Coronary artery (tissue), 2 donors: Measurements from ENCODE around the gene PRPF40B.

Experiments used
- DNase-seq: peaks from one replicate; pipeline ENCODE4 v3.0.0-alpha.2; 2017; ENCODE audit warnings: low spot score
- H3K27ac ChIP-seq, 2 donors: fragments of 200-600 bp; sonication (generic); one replicate each; pipeline ENCODE4 v1.5.1; 2016 to 2019
- H3K4me3 ChIP-seq: fragments of 200-600 bp; sonication (generic); 2 replicates; pipeline ENCODE4 v1.5.1; 2016; ENCODE audit warnings: mild to moderate bottlenecking, moderate library complexity
- TF ChIP-seq, protein P1 (sequence below): fragments of 200-600 bp; sonication (generic); IDR thresholded peaks from one replicate; pipeline ENCODE4 v1.5.1; 2019; ENCODE audit warnings: antibody characterized with exemption

The PRPF40B gene

DNA sequence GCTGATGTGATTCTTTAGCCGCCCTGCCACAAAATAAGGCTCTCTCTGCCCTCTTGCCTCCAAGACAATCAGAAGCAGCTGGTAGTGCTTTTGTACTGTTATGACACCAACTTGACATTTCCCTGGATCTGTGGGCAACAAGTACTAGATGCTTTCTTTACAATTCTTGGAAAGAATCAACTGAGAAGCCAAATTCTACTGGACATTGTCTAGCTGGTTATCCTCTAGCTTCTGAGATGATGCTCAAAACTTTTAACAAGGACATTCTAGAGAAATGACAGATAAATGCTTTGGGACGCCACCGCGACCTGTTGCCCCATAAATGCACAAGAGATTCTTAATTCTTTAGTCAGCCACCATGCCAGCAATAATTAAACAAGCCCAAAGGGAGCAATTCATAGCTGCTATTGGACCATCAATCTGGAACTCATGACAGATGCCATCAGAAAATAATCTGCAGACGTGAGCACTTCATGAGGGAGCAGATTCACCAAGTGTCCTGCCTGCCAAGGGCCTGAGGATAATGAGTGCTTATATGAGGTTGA lies 61.0 kb downstream of the PRPF40B start:
- TF ChIP-seq, protein P1, sequence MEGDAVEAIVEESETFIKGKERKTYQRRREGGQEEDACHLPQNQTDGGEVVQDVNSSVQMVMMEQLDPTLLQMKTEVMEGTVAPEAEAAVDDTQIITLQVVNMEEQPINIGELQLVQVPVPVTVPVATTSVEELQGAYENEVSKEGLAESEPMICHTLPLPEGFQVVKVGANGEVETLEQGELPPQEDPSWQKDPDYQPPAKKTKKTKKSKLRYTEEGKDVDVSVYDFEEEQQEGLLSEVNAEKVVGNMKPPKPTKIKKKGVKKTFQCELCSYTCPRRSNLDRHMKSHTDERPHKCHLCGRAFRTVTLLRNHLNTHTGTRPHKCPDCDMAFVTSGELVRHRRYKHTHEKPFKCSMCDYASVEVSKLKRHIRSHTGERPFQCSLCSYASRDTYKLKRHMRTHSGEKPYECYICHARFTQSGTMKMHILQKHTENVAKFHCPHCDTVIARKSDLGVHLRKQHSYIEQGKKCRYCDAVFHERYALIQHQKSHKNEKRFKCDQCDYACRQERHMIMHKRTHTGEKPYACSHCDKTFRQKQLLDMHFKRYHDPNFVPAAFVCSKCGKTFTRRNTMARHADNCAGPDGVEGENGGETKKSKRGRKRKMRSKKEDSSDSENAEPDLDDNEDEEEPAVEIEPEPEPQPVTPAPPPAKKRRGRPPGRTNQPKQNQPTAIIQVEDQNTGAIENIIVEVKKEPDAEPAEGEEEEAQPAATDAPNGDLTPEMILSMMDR: no peak
- no peak overlapping the region for H3K4me3 ChIP-seq
- H3K27ac ChIP-seq: no peak overlapping the region
- no peak for DNase-seq

DNA sequence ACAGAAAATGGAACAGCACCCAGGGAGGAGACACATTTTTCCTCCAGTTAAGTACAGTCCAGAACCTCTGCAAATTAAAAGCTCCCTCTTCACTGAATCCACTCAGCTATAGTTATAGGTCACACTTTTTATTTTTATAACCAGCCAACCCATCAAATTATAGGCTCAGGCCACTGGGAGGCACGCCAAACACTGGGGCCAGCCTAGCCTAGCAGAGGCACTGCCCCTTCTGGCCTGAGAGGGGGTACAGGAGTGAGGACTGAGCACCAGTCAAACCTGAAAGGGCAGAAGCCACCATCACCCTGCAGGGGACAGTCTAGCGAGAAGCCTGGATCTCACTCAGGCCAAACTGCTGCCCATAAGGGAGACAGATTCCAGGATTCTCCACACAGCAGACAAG lies 64.6 kb downstream of the PRPF40B start:
- no peak for DNase-seq
- TF ChIP-seq, protein P1: no peak
- peak overlapping the region in 1 of 2 donors; percentile 11 for H3K27ac ChIP-seq

DNA sequence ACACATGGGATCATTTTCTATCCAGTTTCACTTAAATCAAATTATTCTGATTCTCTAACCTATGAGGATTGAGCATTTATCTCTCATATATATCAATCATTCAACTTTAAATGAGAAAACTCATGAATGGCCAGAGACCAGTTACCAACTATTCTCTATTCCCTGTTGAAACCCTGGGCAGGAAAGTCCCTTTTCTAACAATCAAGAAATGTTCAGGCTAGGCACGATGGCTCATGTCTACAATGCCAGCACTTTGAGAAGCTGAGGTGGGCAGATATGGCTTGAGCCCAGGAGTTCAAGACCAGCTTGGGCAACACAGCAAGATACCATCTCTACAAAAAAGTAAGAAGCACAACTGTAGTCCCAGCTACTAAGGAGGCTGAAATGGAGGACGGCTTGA lies 65.9 kb downstream of the PRPF40B start:
- TF ChIP-seq, protein P1: no peak
- H3K27ac ChIP-seq: peak overlapping the region in 1 of 2 donors; percentile 30
- no peak overlapping the region for H3K4me3 ChIP-seq
- DNase-seq: no peak

More for the DNA sequence above, 64.6 kb downstream of the PRPF40B start:
- H3K4me3 ChIP-seq: no peak overlapping the region

DNA sequence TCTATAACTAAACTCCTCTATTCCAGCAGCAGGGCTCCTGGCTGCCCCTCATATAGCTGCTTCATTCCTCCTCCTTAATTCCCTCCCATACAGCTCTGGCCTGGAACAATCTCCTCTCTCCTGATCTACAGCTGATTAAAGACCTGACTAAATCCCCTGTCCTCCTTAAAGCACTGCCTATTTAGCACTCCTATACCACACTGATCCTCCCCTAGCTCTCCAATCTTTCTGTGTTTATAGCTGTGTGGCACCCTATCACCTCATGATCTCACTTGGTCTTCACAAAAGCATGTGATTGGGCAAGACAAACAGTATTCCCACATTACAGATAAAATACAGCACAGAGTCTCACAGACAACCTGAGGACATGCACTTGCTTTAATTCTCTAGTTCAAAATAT lies 66.4 kb downstream of the PRPF40B start:
- no peak overlapping the region for H3K4me3 ChIP-seq
- peak overlapping the region in 1 of 2 donors; percentile 30 for H3K27ac ChIP-seq
- DNase-seq: no peak
- TF ChIP-seq, protein P1: no peak

DNA sequence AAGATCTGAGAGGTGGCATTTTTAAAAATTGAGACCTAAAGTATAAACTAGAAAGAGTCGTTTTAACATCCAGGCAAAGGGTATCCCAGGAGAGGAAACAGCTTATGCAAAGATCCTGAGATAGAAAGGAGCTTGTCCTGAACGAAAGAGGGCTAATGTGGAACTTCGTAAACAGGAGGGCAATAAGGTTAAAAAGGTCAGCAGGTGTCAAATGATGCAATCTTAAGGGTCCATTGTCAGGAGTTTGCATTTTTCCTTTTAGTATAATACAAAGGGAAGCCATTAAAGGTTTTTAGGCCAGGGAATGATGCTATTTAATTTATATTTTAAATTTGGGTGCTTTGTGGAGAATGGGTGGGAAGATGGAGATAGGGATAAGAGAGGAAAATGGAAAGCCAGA lies 69.5 kb downstream of the PRPF40B start:
- no peak for DNase-seq
- no peak overlapping the region for H3K27ac ChIP-seq
- H3K4me3 ChIP-seq: no peak overlapping the region
- TF ChIP-seq, protein P1: no peak

DNA sequence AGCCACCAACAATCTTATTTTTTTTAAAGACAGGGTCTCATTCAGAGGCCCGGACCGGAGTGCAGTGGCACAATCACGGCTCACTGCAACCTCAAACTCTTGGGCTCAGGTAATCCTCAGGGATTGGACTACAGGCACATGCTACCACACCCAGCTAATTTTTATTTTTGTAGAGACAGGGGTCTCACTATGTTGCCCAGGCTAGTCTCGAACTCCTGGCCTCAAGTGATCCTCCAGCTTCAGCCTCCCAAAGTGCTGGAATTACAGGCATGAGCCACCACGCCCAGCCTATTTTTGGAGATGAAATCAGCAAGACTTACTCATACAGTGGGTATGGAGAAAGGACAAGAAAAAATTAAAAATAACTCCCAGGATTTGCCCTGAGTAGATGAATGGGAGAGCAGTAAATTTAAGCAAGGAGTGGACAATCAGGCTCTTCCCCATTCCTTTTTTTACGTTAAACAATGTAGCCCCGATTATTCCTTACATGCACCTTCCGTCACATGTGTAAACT lies 70.6 kb downstream of the PRPF40B start:
- Histone ChIP-seq H3K4me3 (no peak overlapping the region), H3K27ac (peak overlapping the region in 1 of 2 donors; percentile 35)
- TF ChIP-seq, protein P1: no peak
- no peak for DNase-seq
